HT1080 (cell line): ENCODE data around the gene ZIC4. TPM values are rescaled to one million over a fixed set of nuclear protein-coding genes. Genes with fewer than 3 reads are reported as not detected.

Experiments
- DNase-seq: peaks from one replicate; pipeline ENCODE4 v3.0.0-alpha.2; 2015; ENCODE audit warnings: low read depth
- polyA plus RNA-seq, 2 experiments: library from polyadenylated mRNA; depleted of rRNA; stranded (reverse); fragments of >200 nt; gene quantifications; 2 replicates each; pipeline ENCODE4 v1.2.3, GENCODE V29; 2015
- total RNA-seq: library from RNA; depleted of rRNA; stranded (reverse); fragments of >200 nt; shearing (Covaris generic); gene quantifications from 2 replicates; pipeline ENCODE4 v1.2.3, GENCODE V29; 2014; rRNA removed

ZIC4 gene
- total RNA-seq, result not detected in 2 replicates
- not detected in 2 replicates for polyA plus RNA-seq (2015; cell fraction: cytosol; rRNA removed)
- not detected in 2 replicates for polyA plus RNA-seq (2015; cell fraction: nucleus; rRNA removed)

- DNase-seq, result no peak
These were observed at the start of gene ZIC4 for GRCh38 chr3:147406028-147406931. Gene ZIC4 (minus strand): TSS chr3:147406543. CDS start chr3:147402797, 3,746 bp downstream.

GRCh38 chr3:147449669-147450068 is 43.3 kb upstream of the ZIC4 start:
- DNase-seq, result no peak

GRCh38 chr3:147447224-147447623 is 40.9 kb upstream of the ZIC4 start:
- no peak for DNase-seq

GRCh38 chr3:147431751-147432150 is 25.4 kb upstream of the ZIC4 start:
- no peak for DNase-seq

GRCh38 chr3:147428754-147429153 is 22.4 kb upstream of the ZIC4 start:
- DNase-seq, result no peak

GRCh38 chr3:147428326-147428725 is 22.0 kb upstream of the ZIC4 start:
- DNase-seq, result no peak

- DNase-seq, result no peak
These were observed 21.4 kb upstream of the ZIC4 start for GRCh38 chr3:147427746-147428145.

- DNase-seq, result no peak
These were observed 20.6 kb upstream of the ZIC4 start for GRCh38 chr3:147426931-147427330.

- no peak for DNase-seq
These were observed 19.1 kb upstream of the ZIC4 start for GRCh38 chr3:147425388-147425850.

- DNase-seq, result no peak
These were observed 18.4 kb upstream of the ZIC4 start for GRCh38 chr3:147424581-147425387.

GRCh38 chr3:147423798-147424580 is 17.6 kb upstream of the ZIC4 start:
- DNase-seq, result no peak

- DNase-seq, result no peak
These were observed 17.1 kb upstream of the ZIC4 start for GRCh38 chr3:147423537-147423797.

- DNase-seq, result no peak
These were observed 16.5 kb upstream of the ZIC4 start for GRCh38 chr3:147422601-147423536.

GRCh38 chr3:147422196-147422595 is 15.9 kb upstream of the ZIC4 start:
- DNase-seq, result no peak

GRCh38 chr3:147421184-147421912 is 15.0 kb upstream of the ZIC4 start:
- no peak for DNase-seq

GRCh38 chr3:147420353-147421183 is 14.2 kb upstream of the ZIC4 start:
- DNase-seq, result no peak

- DNase-seq, result no peak
These were observed 13.5 kb upstream of the ZIC4 start for GRCh38 chr3:147419781-147420224.
